ENCODE measurements around the gene PDP2.

GRCh38 chr16:66926171-66926947 is 46.0 kb downstream of the PDP2 start:
- TF ChIP-seq TOX (CRISPR knock-in tag; IDR thresholded peaks at IDR 0.05; ENCODE audit: borderline replicate concordance) (no peak), ZFP30 (CRISPR knock-in tag; IDR thresholded peaks at IDR 0.05) (no peak), CREB5 (CRISPR knock-in tag; IDR thresholded peaks at IDR 0.05; ENCODE audit: low read depth) (no peak), SNAI2 (CRISPR knock-in tag; IDR thresholded peaks at IDR 0.05) (no peak), ARNTL (CRISPR knock-in tag; IDR thresholded peaks at IDR 0.05; ENCODE audit: borderline replicate concordance, low read depth) (no peak)

All from SK-N-SH treated with all-trans-retinoic acid at 6 μM for 48 hours (cell line).